NCI-H2227 treated with DMSO at 0.1 percent for 48 hours (cell line): ENCODE data around the gene GJD2.

Experiments
- DNase-seq: peaks from one replicate; lab custom pipeline; 2025; lab: John Stamatoyannopoulos, UW

Gene GJD2

DNA sequence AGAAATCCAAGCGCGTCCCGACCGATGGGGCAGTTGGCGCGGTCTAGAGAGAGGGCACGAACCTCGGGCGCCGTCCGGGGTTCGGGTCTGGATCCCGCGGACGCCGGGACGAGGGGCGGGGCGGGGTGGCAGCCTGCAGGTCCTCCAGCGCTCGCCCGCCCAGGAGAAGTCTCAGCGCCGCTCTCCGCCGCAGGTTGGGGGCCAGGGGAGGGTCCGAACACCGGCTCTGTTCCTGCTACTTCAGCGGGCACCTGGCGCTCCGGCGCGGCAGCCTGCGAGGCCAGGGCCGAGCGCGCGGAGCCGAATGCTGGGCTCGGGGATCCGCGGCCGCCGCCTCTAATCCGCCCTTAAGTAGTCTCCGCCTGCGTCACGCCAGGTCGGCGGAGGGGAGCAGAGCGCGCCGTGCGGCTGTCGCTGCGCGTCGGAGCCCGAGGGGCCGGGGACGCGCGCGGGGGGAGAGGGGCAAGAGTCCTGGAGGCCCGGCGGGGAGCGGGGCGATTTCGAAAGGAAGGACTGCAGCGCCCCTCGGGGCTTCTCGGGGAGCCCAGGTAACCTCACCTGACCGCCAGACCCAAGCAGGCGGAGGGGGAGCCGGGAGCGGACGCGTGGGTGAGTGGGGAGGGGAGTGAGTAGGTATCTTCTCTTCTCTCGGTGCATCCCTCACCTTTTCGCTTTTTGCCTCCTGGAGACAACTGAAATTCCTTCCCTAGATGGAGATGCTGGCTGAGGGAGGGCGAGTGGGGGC, at the start of gene GJD2:
Gene GJD2 (minus strand): TSS at position 325 of the 745 bp plus-strand sequence. CDS start 510 bp downstream, outside the sequence.
- DNase-seq, result no peak

DNA sequence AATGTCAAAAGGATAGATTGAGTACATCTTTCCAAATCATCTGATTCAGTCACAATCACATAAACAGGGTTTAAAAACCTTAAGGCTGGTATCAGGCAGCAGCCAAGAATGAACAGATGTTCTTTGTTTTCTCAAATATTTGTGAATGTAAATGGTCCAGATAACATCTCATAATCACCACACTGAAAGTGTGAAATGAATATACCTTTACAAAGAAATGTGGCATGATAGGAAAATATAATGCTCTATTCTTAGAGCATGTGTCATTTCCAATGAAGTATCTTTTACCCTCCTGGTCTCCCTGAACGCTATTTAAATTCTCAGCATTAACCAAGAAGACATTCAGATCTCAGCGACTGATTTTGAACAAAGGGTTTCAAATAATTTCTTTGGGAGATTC, 49.3 kb upstream of the GJD2 start:
- DNase-seq, result no peak

- no peak for DNase-seq
Observed at GRCh38 chr15:34802803-34803750, 48.3 kb upstream of the GJD2 start.

DNA sequence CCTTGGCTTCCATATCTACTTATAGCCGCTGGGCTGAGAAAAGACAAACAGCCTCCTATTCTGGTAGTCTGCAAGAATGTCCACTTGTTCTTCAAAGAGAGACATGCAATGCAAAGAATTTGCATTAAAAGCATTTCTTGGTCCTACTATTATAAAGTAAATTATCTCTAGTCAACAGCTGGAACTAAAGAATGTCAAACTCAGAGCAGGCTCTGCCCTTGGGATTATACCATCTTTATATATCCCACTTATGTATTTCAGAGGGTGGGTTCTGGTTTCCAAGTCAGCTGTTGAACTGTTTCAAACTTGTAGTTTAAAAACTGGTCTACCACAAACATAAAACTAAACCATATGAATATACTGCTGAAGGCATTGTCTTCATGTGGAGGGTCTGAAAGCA, 47.6 kb upstream of the GJD2 start:
- no peak for DNase-seq

DNA sequence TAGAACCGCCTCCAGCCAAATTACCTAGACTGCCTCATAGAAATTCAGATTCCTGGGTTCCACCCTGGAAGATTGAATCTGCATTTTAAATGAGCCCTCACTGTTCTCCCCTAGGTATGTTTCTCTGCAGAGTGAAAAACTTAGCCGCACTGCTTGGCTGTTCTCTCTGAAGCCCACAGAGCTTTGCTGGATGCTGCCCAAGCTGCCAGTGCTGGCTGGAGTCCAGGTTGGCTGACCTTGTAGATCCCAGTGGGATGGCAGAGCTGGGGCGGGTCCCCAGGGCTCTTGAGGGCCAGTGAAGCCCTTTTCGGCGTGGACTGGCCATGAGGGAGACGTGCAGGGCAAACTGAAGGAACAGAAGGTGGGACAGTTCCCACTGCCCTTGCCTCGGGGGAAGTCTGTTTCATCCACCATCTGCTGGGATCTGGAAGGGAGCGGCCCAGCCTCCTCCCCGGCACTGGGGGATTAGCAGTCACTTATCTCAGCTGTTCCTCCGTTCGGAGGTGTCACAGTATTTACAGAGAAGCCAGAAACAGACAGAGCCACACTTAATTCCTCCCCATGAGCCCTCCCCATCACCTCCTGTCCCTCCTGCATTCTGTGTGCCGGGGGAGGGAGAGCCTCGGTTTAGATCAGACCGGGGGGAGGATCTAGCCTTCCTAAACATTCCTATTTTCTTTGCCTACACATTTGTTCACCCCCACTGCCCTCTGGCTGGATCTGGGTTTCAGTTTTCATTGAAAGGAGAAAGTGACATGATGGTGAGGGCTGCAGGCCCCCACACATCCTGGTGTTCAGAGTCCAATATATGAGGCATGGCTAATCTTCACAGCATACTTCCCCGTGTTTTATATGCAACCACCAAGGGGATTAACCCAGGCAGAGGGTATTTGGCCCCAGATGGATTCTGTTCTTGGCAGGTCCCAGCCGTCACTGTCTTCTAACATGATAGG, 44.6 kb upstream of the GJD2 start:
- no peak for DNase-seq

DNA sequence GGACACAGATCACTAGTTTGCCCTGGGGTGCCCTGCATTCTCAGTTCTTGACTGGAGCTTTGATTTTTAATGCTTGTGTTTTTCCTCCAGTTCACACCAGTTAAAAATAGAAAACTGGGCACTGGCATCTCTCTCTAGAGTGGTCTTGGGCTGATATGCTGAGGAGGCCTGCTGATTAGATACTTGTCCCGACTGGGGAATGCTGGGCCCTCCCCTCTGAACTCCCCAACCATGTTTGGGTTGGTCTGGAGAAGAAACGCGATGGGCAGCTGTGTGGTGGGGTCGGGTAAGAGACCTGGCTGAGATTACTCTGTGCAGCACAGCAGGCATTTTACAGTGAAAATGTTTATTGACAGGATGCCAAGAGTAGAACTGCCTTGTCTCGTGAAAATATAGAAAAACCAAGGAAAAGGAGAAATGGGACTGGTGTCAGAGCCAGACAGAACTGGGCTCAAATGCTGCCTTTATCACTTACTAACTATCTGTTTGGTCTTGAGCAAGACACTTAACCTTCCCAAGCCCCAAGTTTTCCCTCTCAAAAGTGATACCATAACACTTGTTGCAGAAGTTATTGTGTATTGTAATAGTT, 42.1 kb upstream of the GJD2 start:
- DNase-seq, result no peak

DNA sequence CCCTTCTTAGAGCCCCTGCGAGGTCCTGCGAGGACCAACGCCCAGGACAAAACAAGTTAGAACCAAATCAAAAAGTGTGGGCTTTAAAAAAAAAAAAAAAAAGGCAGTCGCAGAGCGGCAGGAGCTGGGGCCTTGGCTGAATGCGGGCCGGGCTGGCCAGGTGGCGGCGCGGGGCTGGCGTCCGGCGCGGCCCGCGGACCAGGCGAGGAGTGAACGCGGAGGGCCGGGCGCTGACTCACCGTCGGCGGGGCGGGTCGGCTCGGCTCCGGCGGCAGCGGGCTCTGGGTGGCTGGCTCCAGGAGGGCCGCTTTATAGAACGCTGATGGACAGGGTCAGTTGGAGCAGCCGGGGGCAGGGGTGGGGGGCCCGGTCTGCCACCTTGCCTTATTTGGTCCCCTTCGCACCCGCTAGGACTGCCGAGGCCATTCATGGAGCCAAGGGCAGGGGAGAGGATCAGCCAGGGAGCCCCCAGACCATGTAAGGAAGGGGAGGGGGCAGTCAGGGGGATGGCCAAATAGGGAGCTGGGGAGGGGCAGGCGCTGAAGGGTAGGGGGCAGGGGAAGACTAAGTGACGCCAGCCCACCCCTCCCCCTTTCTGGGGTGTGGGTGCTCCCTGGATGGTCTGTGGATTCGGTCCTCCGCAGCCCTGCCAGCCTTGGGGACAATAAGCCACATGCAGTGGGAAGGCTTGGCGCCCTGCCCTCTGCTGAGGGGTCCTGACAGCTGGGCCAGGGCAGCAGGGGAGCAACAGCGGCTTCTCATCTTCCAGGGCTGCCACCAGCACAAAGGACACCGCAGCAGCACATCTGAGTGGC, 40.7 kb upstream of the GJD2 start, which contains the start of gene ACTC1:
Gene ACTC1 (minus strand): TSS at position 283 of the 815 bp plus-strand sequence. CDS start 741 bp downstream, outside the sequence.
- no peak for DNase-seq

DNA sequence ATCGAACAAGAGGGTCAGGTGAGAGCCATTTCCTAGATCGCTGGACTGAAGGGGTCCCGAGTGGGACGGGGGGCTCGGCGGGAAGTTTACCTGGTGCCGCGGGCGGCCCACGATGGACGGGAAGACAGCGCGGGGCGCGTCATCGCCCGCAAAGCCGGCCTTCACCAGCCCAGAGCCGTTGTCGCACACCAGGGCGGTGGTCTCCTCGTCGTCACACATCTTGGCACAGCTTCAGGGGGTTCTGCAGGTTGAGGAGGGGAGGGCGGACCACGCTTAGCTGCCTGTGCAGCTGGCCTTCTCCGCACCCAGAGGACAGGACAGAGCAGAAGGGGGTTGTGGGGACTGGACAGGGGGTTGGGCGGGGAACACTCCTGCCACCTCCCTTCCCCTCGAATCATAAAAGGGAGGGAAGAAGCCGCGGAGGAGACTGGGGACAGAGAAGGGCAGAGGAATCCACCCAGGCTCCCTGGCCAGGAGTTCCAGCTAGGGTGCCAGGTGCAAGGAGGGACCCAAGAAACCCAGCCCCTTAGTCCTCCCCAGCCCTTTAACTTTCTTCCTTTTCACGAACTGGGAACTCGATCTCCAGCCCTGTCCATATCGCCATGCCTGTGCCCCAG, 39.9 kb upstream of the GJD2 start:
- no peak for DNase-seq

GRCh38 chr15:34793901-34794300, 39.1 kb upstream of the GJD2 start:
- no peak for DNase-seq

GRCh38 chr15:34793071-34793470, 38.3 kb upstream of the GJD2 start:
- DNase-seq, result no peak

DNA sequence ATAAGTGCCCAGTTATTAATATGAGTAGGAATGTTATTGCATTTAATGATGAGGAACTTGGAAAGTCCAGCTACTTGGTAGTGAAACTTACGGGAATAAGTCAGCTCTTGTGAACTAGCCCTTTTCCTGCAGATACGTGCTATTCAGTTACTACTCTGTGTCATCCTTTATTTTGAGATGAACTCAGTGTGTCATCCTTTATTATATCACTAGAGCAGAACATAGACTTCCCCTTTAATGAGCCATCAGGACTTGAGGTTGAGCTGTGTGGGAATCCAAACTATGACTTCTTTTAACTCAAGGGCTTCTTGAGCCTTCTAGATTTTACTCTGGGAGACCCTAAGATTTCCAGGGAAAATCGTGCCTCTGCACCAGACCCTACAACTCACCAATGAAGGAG, 36.9 kb upstream of the GJD2 start:
- no peak for DNase-seq

GRCh38 chr15:34790121-34790520, 35.3 kb upstream of the GJD2 start:
- no peak for DNase-seq

GRCh38 chr15:34789326-34789725, 34.5 kb upstream of the GJD2 start:
- no peak for DNase-seq

DNA sequence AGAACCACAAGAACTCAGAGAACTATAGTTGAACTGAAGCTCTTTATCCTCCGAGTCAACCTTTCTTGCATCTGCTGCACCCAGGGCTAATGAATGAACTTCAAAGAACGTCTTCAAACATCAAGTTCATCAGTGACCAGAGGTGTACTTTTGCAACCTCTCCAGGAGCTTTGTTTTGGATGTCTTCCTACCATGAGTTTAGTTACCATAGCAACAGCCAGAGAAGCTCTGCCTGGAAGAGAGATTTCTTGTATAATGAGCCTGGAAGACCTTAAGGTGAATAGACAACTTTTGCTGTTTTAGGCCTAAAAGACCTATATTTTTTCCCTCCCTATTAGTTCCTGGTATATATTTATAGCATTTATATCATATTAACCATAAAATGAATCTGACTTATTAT, 31.4 kb upstream of the GJD2 start:
- DNase-seq, result no peak

DNA sequence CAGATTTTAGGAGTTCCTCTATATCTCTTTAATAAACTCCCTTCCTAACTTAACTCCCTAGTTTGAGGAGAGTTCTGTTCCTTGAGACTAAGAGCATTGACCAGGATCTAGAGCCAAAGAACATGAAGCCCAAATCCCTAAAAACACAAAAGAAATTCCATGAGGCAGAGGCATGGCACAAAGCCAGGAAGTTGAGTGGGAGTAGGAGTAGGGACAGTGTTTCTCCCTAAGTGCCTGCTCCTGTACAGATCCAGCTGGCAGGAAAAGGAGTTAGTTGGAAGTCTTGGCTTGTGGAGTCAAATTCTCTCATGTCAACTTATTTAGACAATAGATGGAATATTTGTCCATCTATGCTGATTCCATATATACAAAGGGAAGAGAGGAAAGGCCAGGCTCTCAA, 29.2 kb upstream of the GJD2 start:
- no peak for DNase-seq

GRCh38 chr15:34783431-34783830, 28.6 kb upstream of the GJD2 start:
- no peak for DNase-seq

DNA sequence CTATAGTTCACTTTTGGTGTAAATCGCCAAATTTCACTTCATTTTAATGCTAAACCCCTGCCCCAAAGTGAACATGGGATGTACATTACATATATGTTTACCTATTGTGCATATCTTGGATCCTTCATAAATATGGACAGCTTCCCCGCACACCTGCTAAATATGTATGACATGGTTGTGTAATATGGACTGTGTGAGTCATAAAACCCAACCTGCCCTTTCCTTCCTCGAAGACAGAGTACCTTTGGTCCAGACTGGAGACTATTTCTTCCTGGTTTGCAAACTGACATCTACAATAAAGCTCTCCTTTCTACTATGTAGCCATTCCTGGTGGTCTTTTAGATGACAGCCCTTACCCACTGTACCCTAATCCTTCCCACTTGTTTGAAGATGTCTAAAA, 28.1 kb upstream of the GJD2 start:
- DNase-seq, result no peak

GRCh38 chr15:34780725-34781124, 25.9 kb upstream of the GJD2 start:
- DNase-seq, result no peak

DNA sequence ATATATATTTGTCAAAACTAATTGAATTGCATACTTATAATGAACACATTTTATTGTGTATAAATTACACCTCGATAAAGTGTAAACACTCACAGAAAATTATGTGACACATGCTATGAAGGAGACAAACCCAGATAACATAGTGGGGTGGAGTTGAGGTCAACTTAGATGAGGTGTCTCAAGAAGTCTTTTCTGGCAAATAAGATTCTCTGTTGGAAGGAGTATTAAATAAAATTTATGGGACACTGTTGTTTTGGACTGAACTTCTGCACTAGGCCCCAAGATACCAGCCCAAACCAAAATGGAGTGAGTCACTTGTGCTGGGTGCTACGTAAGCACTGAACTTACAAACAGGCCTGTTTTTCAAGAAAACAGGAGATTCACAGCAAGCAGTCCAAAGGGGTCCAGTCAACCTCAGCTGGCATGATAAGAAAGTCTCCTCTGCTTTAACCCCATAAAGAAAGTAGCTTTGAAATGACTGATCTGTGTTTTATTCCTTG, 21.9 kb upstream of the GJD2 start:
- no peak for DNase-seq

GRCh38 chr15:34773917-34774316, 19.1 kb upstream of the GJD2 start:
- DNase-seq, result no peak
